ENCODE data around the gene OOSP4B.

GRCh38 chr11:59983212-59983611 is 33.8 kb upstream of the OOSP4B start:
- TF ChIP-seq CTCF (IDR thresholded peaks at IDR 0.05; ENCODE audit: insufficient read depth, low read length, poor library complexity, severe bottlenecking) (no peak), EZH2phosphoT487 (conservative IDR thresholded peaks at IDR 0.05; ENCODE audit: low read length) (no peak)
